ENCODE data around the gene DSCAM. TPM values are rescaled to one million over a fixed set of nuclear protein-coding genes. Genes with fewer than 3 reads are reported as not detected.
"Not testable (repeated sequence)": the region's sequence is repeated elsewhere in the genome, so short reads cannot be mapped to it uniquely, and the experiment has no call there.

DSCAM gene
- total RNA-seq, 4 donors from 2014 or later = not detected

DNA sequence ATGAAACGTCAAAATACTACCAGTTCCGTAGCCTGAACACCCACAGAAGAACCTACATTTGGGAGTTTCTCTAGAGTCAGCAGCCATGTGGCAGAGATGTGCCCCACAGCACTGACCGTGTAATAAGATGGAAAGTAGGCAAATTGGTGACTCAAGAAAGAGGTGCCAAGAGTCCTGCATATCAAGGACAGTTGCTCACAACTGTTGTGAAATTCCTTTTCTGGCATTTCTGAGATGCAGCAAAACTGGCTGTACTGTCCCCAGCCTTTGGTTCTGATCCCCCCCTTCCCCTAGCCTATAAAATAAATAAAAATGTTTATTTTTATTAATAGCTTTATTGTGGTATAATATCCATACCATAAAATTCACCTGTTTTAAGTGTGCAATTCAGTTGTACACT lies 655.8 kb downstream of the DSCAM start:
- no peak for DNase-seq (ENCODE audit: low spot score in 2 of 2)
- no peak overlapping the region for H3K4me3 ChIP-seq (ENCODE audit: low read depth, poor library complexity, severe bottlenecking)
- intact Hi-C loops (cut with DNase I; ENCODE audit: low total_unique reads) = no loop called here
- WGBS, 2 donors = 81 to 82% methylated on average over 3 of the region's 3 CpGs
- TF ChIP-seq, protein P1, sequence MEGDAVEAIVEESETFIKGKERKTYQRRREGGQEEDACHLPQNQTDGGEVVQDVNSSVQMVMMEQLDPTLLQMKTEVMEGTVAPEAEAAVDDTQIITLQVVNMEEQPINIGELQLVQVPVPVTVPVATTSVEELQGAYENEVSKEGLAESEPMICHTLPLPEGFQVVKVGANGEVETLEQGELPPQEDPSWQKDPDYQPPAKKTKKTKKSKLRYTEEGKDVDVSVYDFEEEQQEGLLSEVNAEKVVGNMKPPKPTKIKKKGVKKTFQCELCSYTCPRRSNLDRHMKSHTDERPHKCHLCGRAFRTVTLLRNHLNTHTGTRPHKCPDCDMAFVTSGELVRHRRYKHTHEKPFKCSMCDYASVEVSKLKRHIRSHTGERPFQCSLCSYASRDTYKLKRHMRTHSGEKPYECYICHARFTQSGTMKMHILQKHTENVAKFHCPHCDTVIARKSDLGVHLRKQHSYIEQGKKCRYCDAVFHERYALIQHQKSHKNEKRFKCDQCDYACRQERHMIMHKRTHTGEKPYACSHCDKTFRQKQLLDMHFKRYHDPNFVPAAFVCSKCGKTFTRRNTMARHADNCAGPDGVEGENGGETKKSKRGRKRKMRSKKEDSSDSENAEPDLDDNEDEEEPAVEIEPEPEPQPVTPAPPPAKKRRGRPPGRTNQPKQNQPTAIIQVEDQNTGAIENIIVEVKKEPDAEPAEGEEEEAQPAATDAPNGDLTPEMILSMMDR (IDR thresholded peaks at IDR 0.05) = no peak
- TF ChIP-seq POLR2A (IDR thresholded peaks at IDR 0.05) = no peak

- no peak overlapping the region for H3K4me3 ChIP-seq (ENCODE audit: low read depth, poor library complexity, severe bottlenecking)
- 81 to 87% methylated on average over 9 of the region's 9 CpGs for WGBS, 2 donors
- TF ChIP-seq POLR2A (IDR thresholded peaks at IDR 0.05) = no peak
- TF ChIP-seq, protein P1 (IDR thresholded peaks at IDR 0.05) = no peak
- DNase-seq (ENCODE audit: low spot score in 2 of 2) = no peak
- intact Hi-C loops (cut with DNase I; ENCODE audit: low total_unique reads) = no loop called here
Measured at GRCh38 chr21:40187946-40188654, 658.9 kb downstream of the DSCAM start.

- intact Hi-C loops (cut with DNase I; ENCODE audit: low total_unique reads) = no loop called here
- DNase-seq (ENCODE audit: low spot score in 2 of 2) = no peak
- TF ChIP-seq POLR2A (IDR thresholded peaks at IDR 0.05) = no peak
- TF ChIP-seq, protein P1 (IDR thresholded peaks at IDR 0.05) = no peak
- 36 to 60% methylated on average over 6 of the region's 6 CpGs for WGBS, 2 donors
- H3K4me3 ChIP-seq (ENCODE audit: low read depth, poor library complexity, severe bottlenecking) = no peak overlapping the region
Measured at GRCh38 chr21:40187244-40187643, 659.7 kb downstream of the DSCAM start.

GRCh38 chr21:40186045-40186444 lies 660.9 kb downstream of the DSCAM start:
- no peak overlapping the region for H3K4me3 ChIP-seq (ENCODE audit: low read depth, poor library complexity, severe bottlenecking)
- intact Hi-C loops (cut with DNase I; ENCODE audit: low total_unique reads) = no loop called here
- DNase-seq (ENCODE audit: low spot score in 2 of 2) = no peak
- no peak for TF ChIP-seq POLR2A (IDR thresholded peaks at IDR 0.05)
- TF ChIP-seq, protein P1 (IDR thresholded peaks at IDR 0.05) = no peak
- 17 to 20% methylated on average over 6 of the region's 6 CpGs for WGBS, 2 donors

DNA sequence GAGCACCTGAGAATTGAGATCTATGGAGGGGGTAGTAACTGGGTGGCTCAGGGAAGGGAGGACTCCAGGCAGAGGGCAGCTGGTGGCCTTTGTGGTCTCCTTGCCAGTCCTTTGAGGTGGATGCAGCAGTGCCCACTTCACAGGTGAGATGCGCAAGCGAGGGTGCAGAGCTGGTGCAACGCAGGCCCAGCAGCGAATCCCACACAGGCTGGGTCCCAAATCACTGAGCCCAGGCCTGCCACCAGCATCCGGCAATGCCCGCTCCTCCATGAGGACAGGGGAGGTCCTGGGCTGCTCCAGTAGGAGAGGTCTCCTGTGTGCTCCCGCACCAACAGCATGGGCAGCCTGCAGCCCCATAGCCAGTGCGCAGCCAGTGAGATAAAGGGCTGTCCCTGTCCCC lies 661.8 kb downstream of the DSCAM start:
- H3K4me3 ChIP-seq (ENCODE audit: low read depth, poor library complexity, severe bottlenecking) = no peak overlapping the region
- WGBS, 2 donors = 87 to 94% methylated on average over 8 of the region's 8 CpGs
- DNase-seq (ENCODE audit: low spot score in 2 of 2) = no peak
- no peak for TF ChIP-seq POLR2A (IDR thresholded peaks at IDR 0.05)
- TF ChIP-seq, protein P1 (IDR thresholded peaks at IDR 0.05) = no peak
- intact Hi-C loops (cut with DNase I; ENCODE audit: low total_unique reads) = no loop called here

DNA sequence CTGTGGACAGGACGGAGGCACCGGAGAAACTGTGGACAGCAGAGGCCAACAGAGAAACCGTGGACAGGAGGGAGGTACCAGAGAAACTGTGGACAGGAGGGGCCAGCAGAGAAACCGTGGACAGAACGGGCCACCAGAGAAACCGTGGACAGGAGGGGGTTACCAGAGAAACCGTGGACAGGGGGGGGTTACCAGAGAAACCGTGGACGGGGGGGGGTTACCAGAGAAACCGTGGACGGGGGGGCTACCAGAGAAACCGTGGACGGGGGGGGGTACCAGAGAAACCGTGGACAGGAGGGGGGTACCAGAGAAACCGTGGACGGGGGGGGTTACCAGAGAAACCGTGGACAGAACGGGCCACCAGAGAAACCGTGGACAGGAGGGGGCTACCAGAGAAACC lies 664.5 kb downstream of the DSCAM start:
- intact Hi-C loops (cut with DNase I; ENCODE audit: low total_unique reads) = not testable (repeated sequence)
- WGBS, 2 donors = 88 to 90% methylated on average over 10 to 11 of the region's 19 CpGs
- DNase-seq (ENCODE audit: low spot score in 2 of 2) = peak in 1 of 2 donors; percentile 91

More for the DNA sequence above, 664.5 kb downstream of the DSCAM start:
- H3K4me3 ChIP-seq (ENCODE audit: low read depth, poor library complexity, severe bottlenecking) = not testable (repeated sequence)
